ENCODE results near the gene SPG11.
"Not testable (repeated sequence)": the region's sequence is repeated elsewhere in the genome, so short reads cannot be mapped to it uniquely, and the experiment has no call there.

Gene SPG11

GRCh38 chr15:44565387-44566154 lies 97.9 kb downstream of the SPG11 start:
- DNase-seq (ENCODE audit: low read depth), result no peak

DNA sequence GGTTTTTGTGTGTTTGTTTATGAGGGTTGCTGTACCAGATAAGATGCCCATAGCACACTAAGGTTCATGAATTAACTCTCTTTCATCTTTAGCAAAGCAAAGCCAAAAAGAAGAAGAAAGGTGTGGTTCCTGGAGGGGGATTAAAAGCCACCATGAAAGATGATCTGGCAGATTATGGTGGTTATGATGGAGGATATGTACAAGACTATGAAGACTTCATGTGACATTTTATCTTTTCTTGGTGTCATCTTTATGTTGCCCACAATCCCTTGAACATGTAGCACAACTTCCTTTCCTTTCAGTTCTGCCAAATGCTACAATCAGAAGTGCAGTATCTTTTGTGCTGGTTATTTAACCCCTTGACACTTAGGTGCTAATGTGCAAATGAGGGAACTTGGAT lies 102.5 kb downstream of the SPG11 start:
- DNase-seq (ENCODE audit: low read depth), result not testable (repeated sequence)

DNA sequence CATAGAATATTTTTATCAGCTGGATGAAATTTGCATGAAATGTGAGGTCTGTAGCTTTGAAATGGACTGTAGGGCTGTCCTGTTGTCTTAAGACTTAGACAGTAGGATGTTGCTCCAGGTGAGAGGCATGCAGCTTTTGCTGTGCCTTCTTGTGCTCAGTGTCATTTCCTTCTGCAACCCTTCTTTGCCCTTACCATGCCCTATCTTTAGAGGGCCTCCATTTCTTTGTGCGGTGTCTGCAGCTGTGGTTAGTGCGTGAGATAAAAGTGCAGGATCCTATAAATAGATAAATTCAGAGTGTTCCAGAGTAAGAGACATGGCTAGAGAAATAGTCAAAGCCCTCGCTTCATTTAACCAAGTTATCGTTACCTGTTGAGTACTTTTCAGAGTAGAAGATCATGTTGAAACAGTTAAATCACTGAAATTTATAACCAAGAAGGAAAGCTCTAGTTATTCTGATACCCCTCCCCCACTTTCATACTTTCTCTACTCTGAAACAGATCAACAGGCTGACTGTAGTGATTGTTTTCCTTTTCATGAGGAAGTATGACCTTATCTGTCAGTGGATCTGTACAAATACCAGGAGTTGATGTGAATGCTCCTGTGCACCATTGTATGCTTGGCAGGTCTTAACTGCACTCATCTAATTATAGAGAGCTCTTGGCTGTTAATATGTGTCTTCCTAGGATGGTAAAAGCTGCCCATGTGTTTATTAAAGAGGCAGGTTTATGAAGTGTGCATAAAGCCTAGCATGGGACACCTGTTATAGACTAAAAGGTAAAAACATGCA lies 108.3 kb downstream of the SPG11 start:
- no peak for DNase-seq (ENCODE audit: low read depth)

- DNase-seq (ENCODE audit: low read depth), result no peak
Observed at GRCh38 chr15:44550734-44551133, 112.7 kb downstream of the SPG11 start.

- DNase-seq (ENCODE audit: low read depth), result no peak
Observed at GRCh38 chr15:44550256-44550655, 113.2 kb downstream of the SPG11 start.

- not testable (repeated sequence) for DNase-seq (ENCODE audit: low read depth)
Observed at GRCh38 chr15:44549152-44549551, 114.3 kb downstream of the SPG11 start.

- DNase-seq (ENCODE audit: low read depth), result no peak
Observed at GRCh38 chr15:44545913-44546802, 117.3 kb downstream of the SPG11 start.

- not testable (repeated sequence) for DNase-seq (ENCODE audit: low read depth)
Observed at GRCh38 chr15:44544745-44545144, 118.7 kb downstream of the SPG11 start.

GRCh38 chr15:44542596-44542995 lies 120.9 kb downstream of the SPG11 start:
- no peak for DNase-seq (ENCODE audit: low read depth)

DNA sequence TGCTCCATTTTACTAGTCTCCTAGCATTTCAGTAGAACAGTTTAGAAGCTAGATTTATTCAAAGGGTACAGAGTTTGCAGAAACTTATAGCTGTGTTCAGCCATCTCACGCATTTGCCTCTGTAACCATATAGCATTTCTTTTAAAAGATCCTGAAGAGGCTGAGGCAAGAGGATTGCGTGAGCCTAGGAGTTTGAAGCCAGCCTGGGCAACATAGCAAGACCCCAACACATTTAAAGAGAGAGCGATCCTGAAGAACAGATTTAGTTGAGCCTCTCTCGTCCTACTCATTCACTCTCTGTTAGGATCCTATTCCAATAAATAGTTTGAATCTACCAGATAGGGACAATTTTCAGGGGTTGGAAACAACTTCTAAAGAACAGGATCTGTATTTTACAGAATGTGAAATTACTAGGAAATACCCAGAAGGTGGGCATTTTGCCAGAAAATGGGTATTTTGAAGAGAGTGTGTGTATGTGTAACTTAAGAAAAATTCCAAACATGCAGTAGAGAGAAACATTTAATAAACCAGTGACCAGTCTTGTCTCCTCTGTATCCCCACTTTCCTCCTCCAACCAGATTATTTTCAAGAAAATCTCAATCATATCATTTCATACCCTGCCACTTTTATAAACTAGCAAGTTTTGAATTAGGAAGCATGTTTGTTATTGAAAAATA lies 122.0 kb downstream of the SPG11 start:
- DNase-seq (ENCODE audit: low read depth), result no peak

GRCh38 chr15:44537735-44538240 lies 125.7 kb downstream of the SPG11 start:
- DNase-seq (ENCODE audit: low read depth), result no peak

GRCh38 chr15:44536962-44537734 lies 126.3 kb downstream of the SPG11 start, which contains the start of gene EIF3J:
EIF3J (plus strand) TSS chr15:44537147; CDS start chr15:44537195, 48 bp downstream.
- peak; percentile 90 for DNase-seq (ENCODE audit: low read depth)

GRCh38 chr15:44536302-44536961 lies 127.0 kb downstream of the SPG11 start:
- DNase-seq (ENCODE audit: low read depth), result no peak

DNA sequence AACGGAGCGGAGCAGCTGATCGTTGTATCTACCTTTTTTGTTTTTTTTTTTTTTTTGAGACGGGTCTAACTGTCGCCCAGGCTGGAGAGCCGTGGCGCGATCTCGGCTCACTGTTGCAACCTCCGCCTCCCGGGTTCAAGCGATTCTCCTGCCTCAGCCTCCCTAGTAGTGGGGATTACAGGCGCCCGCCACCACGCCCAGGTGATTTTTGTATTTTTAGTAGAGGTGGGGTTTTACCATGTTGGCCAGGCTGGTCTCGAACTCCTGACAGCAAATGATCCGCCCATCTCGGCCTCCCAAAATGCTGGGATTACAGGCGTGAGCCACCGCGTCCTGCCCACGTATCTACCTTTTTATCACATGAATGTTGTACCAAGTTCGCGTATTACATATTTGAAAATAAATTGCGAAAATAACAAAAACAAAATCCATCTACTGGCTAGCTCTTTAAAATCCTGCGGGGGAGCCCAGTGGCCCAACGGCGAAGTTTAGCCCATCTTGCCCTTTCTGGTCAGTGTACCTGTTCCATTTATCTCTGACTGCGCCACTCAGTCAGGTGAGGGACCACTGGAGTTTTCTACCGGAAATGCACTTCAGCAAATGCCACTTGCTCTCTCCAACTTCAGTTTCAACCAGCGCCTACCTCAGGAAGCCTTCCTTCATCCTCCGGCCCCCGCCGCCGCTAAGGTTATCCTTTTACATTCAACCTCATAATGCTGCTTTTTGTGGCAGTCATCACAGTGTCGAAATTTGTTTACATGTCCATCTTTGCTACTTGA lies 127.8 kb downstream of the SPG11 start:
- DNase-seq (ENCODE audit: low read depth), result peak; percentile 11

DNA sequence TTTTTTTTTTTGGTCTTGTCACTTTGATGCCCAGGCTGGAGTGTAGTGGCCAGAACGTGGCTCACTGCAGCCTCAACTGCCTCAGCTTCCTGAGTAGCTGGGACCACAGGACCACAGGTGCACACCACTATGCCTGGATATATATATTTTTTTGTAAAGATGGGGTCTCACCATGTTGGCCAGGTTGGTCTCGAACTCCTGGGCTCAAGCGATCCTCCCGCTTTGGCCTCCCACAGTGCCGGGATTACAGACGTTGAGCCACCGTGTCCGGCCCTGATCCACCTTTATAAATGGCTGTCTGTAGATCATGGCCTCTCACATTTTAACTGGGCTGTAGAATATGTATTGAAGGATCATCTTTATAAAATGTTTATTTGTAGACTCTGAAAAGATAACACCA lies 128.4 kb downstream of the SPG11 start:
- DNase-seq (ENCODE audit: low read depth), result no peak

- no peak for DNase-seq (ENCODE audit: low read depth)
Observed at GRCh38 chr15:44532689-44533088, 130.8 kb downstream of the SPG11 start.

DNA sequence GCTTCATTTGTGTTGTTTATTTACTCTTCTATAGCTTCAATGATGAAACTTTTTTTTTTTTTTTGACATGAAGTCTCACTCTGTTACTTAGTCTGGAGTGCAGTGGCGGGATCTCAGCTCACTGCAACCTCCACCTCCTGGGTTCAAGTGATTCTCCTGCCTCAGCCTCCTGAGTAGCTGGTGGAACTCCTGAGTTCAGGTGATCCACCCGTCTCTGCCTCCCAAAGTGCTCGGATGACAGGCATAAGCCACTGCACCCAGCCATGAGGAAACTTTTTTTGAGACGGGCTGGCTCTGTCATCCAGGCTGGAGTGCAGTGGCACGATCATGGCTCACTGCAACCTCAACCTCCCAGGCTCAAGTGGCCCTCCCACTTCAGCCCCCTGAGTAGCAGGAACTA lies 131.2 kb downstream of the SPG11 start:
- not testable (repeated sequence) for DNase-seq (ENCODE audit: low read depth)

DNA sequence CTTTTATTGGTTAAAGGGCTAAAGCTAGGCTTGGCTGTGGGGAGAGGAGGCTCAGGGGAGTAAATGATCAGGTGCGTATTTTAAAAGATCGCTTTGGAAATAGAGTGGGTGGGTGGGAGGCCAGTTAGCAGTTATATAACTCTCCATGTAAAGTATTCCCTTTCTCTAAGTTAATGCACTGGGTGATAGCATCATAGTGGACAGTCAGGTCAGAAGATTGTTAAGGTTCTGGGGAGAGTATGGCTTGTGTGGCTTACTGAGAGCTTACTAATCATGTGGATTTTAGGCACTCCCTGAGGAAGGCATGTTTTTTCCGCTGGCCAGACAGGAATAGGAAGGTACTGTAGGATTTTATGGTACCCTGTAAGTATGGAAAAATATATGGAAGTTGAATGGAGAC lies 132.8 kb downstream of the SPG11 start:
- no peak for DNase-seq (ENCODE audit: low read depth)

- DNase-seq (ENCODE audit: low read depth), result no peak
Observed at GRCh38 chr15:44529864-44530604, 133.4 kb downstream of the SPG11 start.
